AG04449 (cell line): ENCODE data around the gene KRT1.

Experiments used
- CTCF ChIA-PET: fragments of 350-600 bp; formaldehyde crosslinking; extraction: SDS; loops from one replicate; lab custom pipeline; 2021; ENCODE audit warnings: antibody characterized with exemption; lab: Yijun Ruan, JAX
- POLR2A ChIA-PET: fragments of 400-600, 350-600 bp; formaldehyde crosslinking; extraction: SDS; loops from one replicate; lab custom pipeline; 2020; ENCODE audit warnings: antibody characterized with exemption, inconsistent platforms; lab: Yijun Ruan, JAX
- DNase-seq: peaks from one replicate; pipeline ENCODE4 v3.0.0-alpha.2; 2010; ENCODE audit warnings: low read depth, low spot score
- H3K4me3 ChIP-seq: 2 replicates; pipeline ENCODE4 v1.5.1; 2011; ENCODE audit warnings: low read depth, mild to moderate bottlenecking, control low read depth, low read length
- CTCF ChIP-seq: IDR thresholded peaks from one replicate; pipeline ENCODE4 v1.5.1; 2011; ENCODE audit warnings: mild to moderate bottlenecking, moderate library complexity, low read length, control low read depth, inconsistent platforms; ENCODE audit not compliant: insufficient read depth; ENCODE audit errors: missing control alignments

KRT1 gene

GRCh38 chr12:52687497-52688385, 7.5 kb upstream of the KRT1 start:
- ChIA-PET POLR2A (no interaction called here), CTCF (interaction anchor here (1.4 kb wide), 1 partner anchor 11 kb away, joined by 3 read pairs; no protein-coding TSS in a partner anchor)
- TF ChIP-seq CTCF = no peak
- no peak for DNase-seq
- H3K4me3 ChIP-seq = no peak overlapping the region

- no peak overlapping the region for H3K4me3 ChIP-seq
- no peak for TF ChIP-seq CTCF
- ChIA-PET POLR2A (no interaction called here), CTCF (interaction anchor here (1.4 kb wide), 1 partner anchor 10 kb away, joined by 3 read pairs; no protein-coding TSS in a partner anchor)
- no peak for DNase-seq
Measured at GRCh38 chr12:52686756-52687487, 6.7 kb upstream of the KRT1 start.

GRCh38 chr12:52686063-52686462, 5.9 kb upstream of the KRT1 start:
- no peak overlapping the region for H3K4me3 ChIP-seq
- ChIA-PET CTCF (interaction anchor here (1.4 kb wide), 1 partner anchor 10 kb away, joined by 3 read pairs; no protein-coding TSS in a partner anchor), POLR2A (no interaction called here)
- no peak for TF ChIP-seq CTCF
- DNase-seq = no peak

- ChIA-PET CTCF (no interaction called here), POLR2A (no interaction called here)
- no peak for DNase-seq
- no peak overlapping the region for H3K4me3 ChIP-seq
- no peak for TF ChIP-seq CTCF
Measured at GRCh38 chr12:52685406-52685890, 5.2 kb upstream of the KRT1 start.

GRCh38 chr12:52684431-52684830, 4.2 kb upstream of the KRT1 start:
- H3K4me3 ChIP-seq = no peak overlapping the region
- CTCF ChIA-PET = no interaction called here
- TF ChIP-seq CTCF = no peak
- POLR2A ChIA-PET = no interaction called here
- no peak for DNase-seq
